Activated CD8-positive, alpha-beta memory T cell treated with anti-CD3 and anti-CD28 coated beads, Interleukin-2, amount 10 ng/mL, durations not matched to agents 7 days and 5 days (primary cell): ENCODE measurements around the gene NPAS3. TPM values are rescaled to one million over a fixed set of nuclear protein-coding genes. Genes with fewer than 3 reads are reported as not detected.

Experiments
- ATAC-seq: fragments of 150-1000 bp; cut with Tn5 transposase; one replicate; pipeline ENCODE4 v1.10.0; 2021; ENCODE audit warnings: moderate library complexity
- CTCF ChIA-PET: fragments of 350-600 bp; sonication (Branson Sonifier 250); formaldehyde crosslinking; loops from one replicate; lab custom pipeline; 2021; ENCODE audit warnings: antibody characterized with exemption; lab: Charles Lee
- DNase-seq: peaks from one replicate; pipeline ENCODE4 v3.0.0-alpha.2; 2020
- H3K27ac Mint-ChIP-seq: one replicate; pipeline ENCODE4 v1.8.0; 2021; ENCODE audit warnings: mild to moderate bottlenecking, mixed read lengths
- H3K27me3 Mint-ChIP-seq: one replicate; pipeline ENCODE4 v1.8.0; 2021; ENCODE audit warnings: mixed read lengths
- H3K36me3 Mint-ChIP-seq: one replicate; pipeline ENCODE4 v1.8.0; 2021; ENCODE audit warnings: mild to moderate bottlenecking, mixed read lengths
- H3K4me1 Mint-ChIP-seq: one replicate; pipeline ENCODE4 v1.8.0; 2021; ENCODE audit warnings: mixed read lengths
- H3K4me3 Mint-ChIP-seq: one replicate; pipeline ENCODE4 v1.8.0; 2021; ENCODE audit warnings: mild to moderate bottlenecking, moderate library complexity, mixed read lengths
- H3K9me3 Mint-ChIP-seq: one replicate; pipeline ENCODE4 v1.8.0; 2022; ENCODE audit warnings: low read depth, mixed read lengths
- total RNA-seq, 2 experiments: library from RNA; stranded (reverse); gene quantifications; one replicate each; pipeline ENCODE4 v1.2.3, GENCODE V29; 2021

The NPAS3 gene
- total RNA-seq, 2 experiments from 2014 or later: not detected

DNA sequence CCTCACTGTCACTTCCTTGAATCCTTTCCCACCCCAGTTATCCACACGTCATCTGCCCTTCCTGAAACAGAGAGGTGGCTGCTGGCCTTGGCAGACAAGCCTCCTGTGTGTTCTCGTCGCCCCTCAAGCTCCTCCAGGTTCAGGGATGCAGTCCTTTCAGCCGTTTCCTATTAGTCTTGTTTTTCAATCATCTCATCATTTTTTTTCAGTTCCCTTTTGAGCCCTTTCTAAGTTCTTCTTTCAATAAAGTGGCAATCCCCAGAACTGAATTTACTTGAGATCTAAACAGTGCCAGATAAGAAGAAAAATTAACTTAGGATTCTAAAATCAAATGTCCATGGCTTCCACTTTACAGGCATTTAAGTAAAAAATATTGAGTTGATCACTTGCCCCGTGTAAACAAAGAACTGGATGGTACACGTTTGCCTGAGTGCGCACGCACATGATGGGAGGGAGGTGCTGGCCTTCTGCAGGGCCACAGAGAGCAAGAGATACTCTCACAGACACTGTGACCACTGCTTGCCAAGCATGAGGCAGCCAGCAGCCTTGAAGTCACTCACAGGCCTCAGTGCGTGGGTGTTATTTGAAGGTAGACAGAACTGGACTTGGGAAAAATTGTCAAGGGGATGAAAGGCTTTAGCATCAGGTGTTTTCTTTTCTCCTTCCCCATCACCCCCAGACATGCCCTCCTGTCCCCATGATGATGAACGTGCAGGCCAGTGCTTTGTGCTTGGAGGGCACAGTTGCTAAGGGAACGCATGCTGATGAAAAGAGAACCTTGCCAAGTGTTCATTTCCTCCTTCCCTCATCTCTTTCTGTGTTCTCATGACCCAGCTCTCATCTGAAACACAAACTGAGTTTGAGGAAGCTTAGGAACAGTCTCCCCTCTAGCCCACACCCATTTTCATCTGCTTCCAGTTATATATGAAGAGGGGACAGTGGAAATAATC, 603.9 kb downstream of the NPAS3 start:
- H3K4me3 Mint-ChIP-seq: no peak overlapping the region
- H3K4me1 Mint-ChIP-seq: no peaks in the 10 kb centered on the region
- H3K27me3 Mint-ChIP-seq: no peaks in the 10 kb centered on the region
- CTCF ChIA-PET: no interaction called here
- H3K36me3 Mint-ChIP-seq: no peaks in the 10 kb centered on the region
- ATAC-seq (no peak), DNase-seq (no peak)
- H3K27ac Mint-ChIP-seq: no peak overlapping the region
- H3K9me3 Mint-ChIP-seq: no peaks in the 10 kb centered on the region

DNA sequence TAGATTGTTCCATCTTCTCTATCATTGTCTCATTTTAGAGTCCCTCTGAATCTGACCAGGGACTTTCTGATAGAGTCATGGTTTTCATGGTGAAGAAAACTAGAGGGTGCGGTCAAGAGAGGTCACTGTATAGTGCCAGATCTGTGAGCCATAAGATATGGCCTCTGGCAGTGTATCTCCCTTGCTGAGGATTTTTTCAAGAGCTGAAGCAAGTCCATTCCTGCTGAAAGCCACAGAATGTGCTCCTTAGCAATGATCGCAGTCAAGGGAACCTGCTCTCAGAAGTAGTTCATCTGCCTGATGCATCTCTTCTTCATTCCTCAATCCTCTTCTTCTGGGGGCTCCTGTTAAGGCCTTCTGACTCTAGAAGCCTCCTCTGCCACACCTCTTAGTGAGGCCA, 607.0 kb downstream of the NPAS3 start:
- Mint-ChIP-seq H3K9me3 (no peaks in the 10 kb centered on the region), H3K4me1 (no peaks in the 10 kb centered on the region), H3K4me3 (no peak overlapping the region), H3K36me3 (no peaks in the 10 kb centered on the region), H3K27ac (no peak overlapping the region), H3K27me3 (no peaks in the 10 kb centered on the region)
- ATAC-seq: no peak
- DNase-seq: no peak
- CTCF ChIA-PET: no interaction called here

DNA sequence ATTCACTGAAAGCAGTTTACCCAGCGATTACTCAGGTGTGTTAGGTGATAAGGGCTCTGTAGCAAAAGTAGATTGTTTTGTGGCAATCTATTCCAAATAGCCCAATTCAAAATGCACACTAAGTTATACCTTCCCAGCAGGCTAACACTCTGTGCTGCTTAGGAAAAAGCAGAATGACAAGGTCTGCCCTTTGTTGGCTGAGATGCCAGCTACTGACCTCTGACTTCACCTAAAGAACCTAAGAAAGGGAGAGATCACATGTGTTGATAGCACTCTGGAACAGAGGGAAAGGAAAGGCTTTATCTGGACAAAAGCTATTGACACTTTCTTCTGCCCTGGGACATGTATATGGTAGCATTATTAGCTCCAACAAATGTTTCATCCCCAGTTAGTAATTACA, 609.9 kb downstream of the NPAS3 start:
- Mint-ChIP-seq H3K4me1 (no peaks in the 10 kb centered on the region), H3K27ac (no peak overlapping the region), H3K9me3 (no peaks in the 10 kb centered on the region), H3K4me3 (no peak overlapping the region), H3K36me3 (no peaks in the 10 kb centered on the region), H3K27me3 (no peaks in the 10 kb centered on the region)
- CTCF ChIA-PET: no interaction called here
- no peak for ATAC-seq
- no peak for DNase-seq

DNA sequence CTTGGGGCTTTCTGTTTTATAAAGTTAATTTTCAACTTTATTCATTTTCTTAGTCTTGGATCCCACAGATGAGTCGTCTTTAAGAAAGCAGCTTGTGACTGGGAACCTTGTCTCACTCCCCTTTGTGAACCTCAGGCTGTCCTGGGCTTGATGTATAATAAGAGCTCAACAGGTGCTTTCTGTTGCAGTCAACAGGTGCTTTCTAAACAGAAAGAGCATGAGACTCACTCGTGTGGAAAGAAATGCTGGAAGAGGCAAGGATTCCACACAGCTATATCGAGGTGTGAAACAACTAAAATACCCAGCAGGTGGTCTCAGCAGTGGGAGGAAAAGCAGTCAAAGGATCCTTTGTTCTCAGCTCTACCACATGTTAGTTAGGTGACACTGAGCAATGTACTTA, 613.3 kb downstream of the NPAS3 start:
- no peaks in the 10 kb centered on the region for H3K27me3 Mint-ChIP-seq
- H3K36me3 Mint-ChIP-seq: no peaks in the 10 kb centered on the region
- H3K4me1 Mint-ChIP-seq: no peaks in the 10 kb centered on the region
- ATAC-seq (no peak), DNase-seq (no peak)
- no peak overlapping the region for H3K4me3 Mint-ChIP-seq
- no peaks in the 10 kb centered on the region for H3K9me3 Mint-ChIP-seq
- no peak overlapping the region for H3K27ac Mint-ChIP-seq
- CTCF ChIA-PET: no interaction called here

DNA sequence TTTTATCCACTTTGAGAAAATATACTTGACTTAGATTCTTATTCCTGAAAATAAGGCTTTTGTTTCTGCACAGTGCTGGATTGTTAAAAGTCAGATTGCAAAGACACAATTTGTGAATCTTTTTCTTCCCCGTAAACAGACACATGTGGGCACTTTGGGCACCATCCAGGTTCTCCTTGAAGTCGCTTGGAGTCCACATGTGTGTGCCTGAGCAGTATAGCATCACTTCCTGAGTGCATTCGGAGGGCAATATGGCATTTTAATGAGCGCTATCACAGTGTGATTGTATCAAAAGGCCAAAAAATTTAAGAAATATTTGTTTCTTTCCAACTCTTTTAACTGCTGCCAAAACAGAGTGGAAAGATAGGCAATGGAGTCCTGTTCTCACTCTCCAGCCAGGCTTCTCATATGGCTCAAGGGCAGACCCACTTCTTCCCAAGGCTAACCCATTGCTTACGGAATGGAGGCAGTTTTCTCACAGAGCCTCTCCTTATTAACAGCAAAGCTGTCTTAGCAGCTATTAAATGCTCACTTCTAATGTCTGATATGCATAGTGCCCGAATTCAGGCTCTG, 615.1 kb downstream of the NPAS3 start:
- H3K4me1 Mint-ChIP-seq: no peaks in the 10 kb centered on the region
- no peak overlapping the region for H3K27ac Mint-ChIP-seq
- no peaks in the 10 kb centered on the region for H3K27me3 Mint-ChIP-seq
- ATAC-seq (no peak), DNase-seq (no peak)
- no peaks in the 10 kb centered on the region for H3K9me3 Mint-ChIP-seq
- H3K4me3 Mint-ChIP-seq: no peak overlapping the region
- CTCF ChIA-PET: no interaction called here
- no peaks in the 10 kb centered on the region for H3K36me3 Mint-ChIP-seq

DNA sequence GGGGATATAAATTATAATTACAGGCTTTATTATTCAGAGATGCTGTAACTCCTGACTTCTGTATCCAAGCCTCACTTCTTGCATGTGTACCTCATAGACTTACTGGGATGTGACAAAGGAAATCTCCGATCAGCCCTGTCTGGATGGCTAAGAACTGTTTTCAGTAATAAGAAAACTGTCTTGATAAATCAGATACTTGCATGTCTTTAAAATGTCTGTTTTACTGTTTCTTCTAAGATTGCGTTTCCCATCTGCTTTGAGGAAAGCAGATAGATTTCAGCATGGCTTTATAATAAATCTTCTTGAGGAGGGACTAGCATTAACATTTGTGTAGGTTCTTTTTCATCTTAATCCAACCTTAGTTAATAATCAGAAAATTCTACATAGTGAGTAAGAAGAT, 616.3 kb downstream of the NPAS3 start:
- Mint-ChIP-seq H3K4me3 (no peak overlapping the region), H3K27me3 (no peaks in the 10 kb centered on the region), H3K36me3 (no peaks in the 10 kb centered on the region), H3K4me1 (no peaks in the 10 kb centered on the region), H3K9me3 (no peaks in the 10 kb centered on the region), H3K27ac (no peak overlapping the region)
- no peak for ATAC-seq
- CTCF ChIA-PET: no interaction called here
- no peak for DNase-seq

DNA sequence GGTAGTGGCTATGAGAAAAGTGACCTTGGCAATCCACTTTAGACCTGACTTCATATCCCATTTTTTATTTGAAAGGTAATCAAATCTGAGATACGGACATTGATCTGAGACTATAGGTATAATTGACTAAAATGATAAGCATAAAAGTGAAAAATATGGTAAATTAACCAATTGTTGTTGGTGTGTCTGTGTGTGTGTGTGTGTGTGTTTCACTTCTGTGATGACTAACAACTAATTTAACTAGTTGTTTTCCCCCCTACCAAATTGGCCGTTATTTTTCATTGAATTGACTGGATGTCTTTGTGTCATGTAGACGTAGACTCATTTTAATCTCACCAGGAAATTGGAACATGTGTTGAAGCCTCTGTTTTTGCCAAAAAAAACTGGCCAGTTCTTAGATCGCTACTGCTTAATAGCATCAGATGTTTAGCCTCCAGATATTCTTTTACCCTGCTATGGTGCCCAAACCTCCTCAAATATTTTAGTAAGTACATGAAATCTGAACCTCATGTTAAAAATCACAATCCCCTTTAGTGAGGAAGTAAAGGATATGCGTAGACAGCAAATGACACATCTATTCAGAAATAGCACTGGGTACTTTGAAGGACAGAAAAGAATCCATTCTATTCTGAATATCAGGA, 617.2 kb downstream of the NPAS3 start:
- DNase-seq (no peak), ATAC-seq (no peak)
- Mint-ChIP-seq H3K27me3 (no peaks in the 10 kb centered on the region), H3K9me3 (no peaks in the 10 kb centered on the region), H3K36me3 (no peaks in the 10 kb centered on the region), H3K27ac (no peak overlapping the region), H3K4me3 (no peak overlapping the region), H3K4me1 (no peaks in the 10 kb centered on the region)
- CTCF ChIA-PET: no interaction called here

DNA sequence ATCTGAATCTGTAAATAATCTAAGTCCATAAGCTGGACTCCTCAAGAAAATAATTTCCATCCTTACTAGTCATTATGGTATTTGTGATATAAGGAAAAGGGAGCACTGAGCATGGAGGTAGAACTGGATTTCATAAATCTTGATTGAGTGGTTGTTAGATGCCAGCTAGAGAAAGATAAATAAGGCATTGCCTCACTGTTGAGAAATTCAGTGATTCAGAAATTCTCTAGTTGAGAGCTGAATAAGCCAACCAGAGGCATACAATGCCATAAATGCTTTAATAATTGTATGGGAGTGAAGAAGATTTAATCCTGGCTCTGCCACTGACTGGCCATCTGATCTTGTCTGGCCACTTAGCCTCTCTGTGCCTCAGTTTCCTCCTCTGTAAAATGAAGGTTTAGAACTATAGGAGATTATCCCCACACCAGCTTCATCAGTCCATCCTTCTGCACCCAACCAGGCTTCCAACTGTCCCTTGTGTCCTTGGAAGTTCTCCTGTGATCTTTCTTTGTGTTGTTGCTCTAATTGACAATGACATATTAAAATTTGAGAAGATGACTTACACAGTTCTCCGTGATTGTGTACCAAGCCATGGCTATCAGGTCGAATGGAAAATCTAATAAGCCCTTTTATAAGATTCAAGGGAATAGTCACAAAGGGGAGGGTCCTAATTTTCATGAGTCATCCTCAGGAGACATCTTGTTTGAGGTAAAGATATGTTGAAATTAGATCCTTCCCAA, 617.9 kb downstream of the NPAS3 start:
- no peak overlapping the region for H3K27ac Mint-ChIP-seq
- H3K9me3 Mint-ChIP-seq: no peaks in the 10 kb centered on the region
- no peak overlapping the region for H3K4me3 Mint-ChIP-seq
- no peaks in the 10 kb centered on the region for H3K4me1 Mint-ChIP-seq
- DNase-seq (no peak), ATAC-seq (no peak)
- H3K27me3 Mint-ChIP-seq: no peaks in the 10 kb centered on the region
- CTCF ChIA-PET: no interaction called here
- H3K36me3 Mint-ChIP-seq: no peaks in the 10 kb centered on the region

DNA sequence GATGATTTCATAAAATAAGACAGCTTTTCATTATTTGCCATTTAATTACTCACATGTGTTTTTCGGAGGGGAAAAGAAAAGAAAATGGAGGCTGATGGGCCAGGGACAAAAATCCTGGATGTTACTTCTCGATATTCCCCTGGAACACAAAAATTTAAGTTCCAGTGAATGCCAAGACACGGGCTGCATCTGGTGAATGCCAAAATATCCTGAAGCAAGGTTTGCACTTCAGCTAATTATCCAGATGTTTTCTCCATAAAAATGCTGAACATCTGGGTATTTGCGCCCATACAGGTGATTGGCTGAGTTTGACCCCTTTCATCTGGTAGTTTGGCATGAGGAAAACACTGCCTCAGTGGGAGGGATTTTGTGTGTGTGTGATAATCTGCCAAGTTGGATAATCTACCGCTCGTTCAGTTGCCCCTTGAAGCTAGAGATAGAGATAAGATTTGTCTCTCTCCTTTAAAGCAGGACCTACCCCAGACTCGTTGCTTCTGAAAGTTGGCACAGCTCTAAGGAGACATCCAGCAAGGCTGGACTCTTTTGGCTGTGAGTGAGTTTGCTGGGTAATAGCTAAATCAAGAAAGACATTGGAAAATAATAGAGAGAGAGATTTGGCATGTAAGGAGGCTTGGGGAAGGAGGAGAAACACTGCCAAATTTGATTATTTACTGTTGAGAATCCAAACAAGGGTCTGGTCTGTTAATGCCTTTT, 622.2 kb downstream of the NPAS3 start:
- H3K9me3 Mint-ChIP-seq: no peaks in the 10 kb centered on the region
- no peak overlapping the region for H3K27ac Mint-ChIP-seq
- ATAC-seq (no peak), DNase-seq (no peak)
- peaks cover 5% of the 10 kb centered on the region for H3K4me1 Mint-ChIP-seq
- no peaks in the 10 kb centered on the region for H3K27me3 Mint-ChIP-seq
- H3K4me3 Mint-ChIP-seq: no peak overlapping the region
- CTCF ChIA-PET: no interaction called here
- H3K36me3 Mint-ChIP-seq: no peaks in the 10 kb centered on the region

DNA sequence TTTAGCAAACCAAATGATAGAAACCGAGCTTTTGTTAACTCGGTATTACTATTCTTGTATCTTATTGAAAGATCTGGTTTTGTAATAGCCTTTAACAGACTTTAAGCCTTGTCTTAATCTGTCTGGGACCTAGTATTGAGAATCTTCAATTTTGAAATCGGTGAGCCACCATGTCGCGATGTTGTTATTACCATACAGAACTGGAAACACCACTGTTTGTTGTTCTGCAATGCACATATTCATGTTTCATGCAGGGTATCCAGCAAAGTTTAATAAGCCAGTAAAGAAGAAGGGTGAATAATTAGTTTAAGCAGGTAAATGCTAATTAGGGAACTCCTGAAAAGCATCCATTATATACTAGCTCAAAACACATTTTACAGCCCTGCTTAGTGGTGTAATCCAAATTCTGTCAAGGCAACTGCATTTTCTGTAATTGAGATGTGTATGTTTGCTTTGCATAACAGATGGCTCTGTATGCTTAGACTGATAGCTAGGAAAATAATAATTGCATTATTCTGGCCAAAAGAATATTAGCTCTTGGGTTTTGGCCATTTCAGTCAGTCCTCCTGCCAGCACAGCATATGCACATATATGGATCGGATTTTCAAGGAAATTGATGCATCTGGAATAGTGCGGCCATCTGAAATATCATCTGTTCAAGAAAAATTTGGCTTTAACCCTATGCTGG, 623.0 kb downstream of the NPAS3 start:
- CTCF ChIA-PET: no interaction called here
- no peak for ATAC-seq

DNA sequence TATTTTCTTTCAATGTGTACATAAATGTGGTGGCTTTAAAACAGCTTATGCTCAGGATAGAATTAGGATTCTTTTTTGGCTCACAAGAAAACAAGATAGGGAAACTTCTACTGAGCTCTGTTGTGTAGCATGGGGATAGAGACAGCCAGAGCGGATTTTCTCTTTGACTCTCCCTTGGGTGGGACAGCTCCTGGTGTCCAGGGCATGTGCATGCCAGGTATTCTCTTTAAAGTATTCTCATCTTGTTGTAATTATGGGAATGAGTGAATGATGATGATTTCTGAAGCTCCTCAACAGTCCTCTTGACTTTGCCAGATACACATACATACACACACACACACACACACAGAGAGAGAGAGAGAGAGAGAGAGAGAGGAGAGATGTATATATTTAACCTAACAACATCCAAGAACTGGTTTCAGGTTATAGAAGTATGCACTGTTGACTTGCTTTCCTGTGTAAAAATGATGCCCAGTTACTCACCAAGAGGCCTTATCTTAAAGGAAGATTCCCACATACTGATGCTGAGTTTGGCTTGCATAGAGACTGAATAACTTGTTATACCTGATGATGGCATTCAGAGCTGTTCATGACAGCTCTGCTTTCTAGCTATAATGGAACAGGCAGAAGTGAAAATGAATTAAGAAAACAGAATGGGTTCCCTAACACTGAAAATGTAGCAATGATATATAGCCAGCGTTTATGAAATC, 624.7 kb downstream of the NPAS3 start:
- H3K36me3 Mint-ChIP-seq: no peaks in the 10 kb centered on the region
- no peaks in the 10 kb centered on the region for H3K27me3 Mint-ChIP-seq
- no peak for ATAC-seq
- CTCF ChIA-PET: no interaction called here
- H3K9me3 Mint-ChIP-seq: no peaks in the 10 kb centered on the region
- no peak overlapping the region for H3K27ac Mint-ChIP-seq
- H3K4me3 Mint-ChIP-seq: no peak overlapping the region
- no peak for DNase-seq
- H3K4me1 Mint-ChIP-seq: peaks cover 5% of the 10 kb centered on the region

More for the DNA sequence above, 623.0 kb downstream of the NPAS3 start:
- Mint-ChIP-seq H3K9me3 (no peaks in the 10 kb centered on the region), H3K27me3 (no peaks in the 10 kb centered on the region), H3K27ac (no peak overlapping the region), H3K36me3 (no peaks in the 10 kb centered on the region), H3K4me3 (no peak overlapping the region), H3K4me1 (peaks cover 5% of the 10 kb centered on the region)
- no peak for DNase-seq

DNA sequence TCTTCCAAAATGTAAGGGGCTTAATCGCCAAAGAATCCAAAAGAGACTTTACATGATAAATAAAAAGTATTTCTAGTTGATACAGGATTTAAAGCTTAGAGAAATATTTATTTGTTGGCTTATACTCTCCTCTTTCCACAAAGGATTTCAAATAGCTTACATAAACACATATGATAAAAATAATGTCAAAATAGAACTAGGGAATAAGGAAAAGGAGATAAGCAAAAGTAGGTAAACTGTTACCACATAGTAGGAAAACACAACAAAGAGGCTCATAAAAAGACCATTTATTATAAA, 625.2 kb downstream of the NPAS3 start:
- CTCF ChIA-PET: no interaction called here
- Mint-ChIP-seq H3K4me1 (peaks cover 5% of the 10 kb centered on the region), H3K27me3 (no peaks in the 10 kb centered on the region), H3K36me3 (no peaks in the 10 kb centered on the region), H3K9me3 (no peaks in the 10 kb centered on the region), H3K27ac (no peak overlapping the region), H3K4me3 (no peak overlapping the region)
- ATAC-seq: no peak
- no peak for DNase-seq
